Endothelial cell (in vitro differentiated cells): ENCODE measurements around the gene COL11A1. TPM values are rescaled to one million over a fixed set of nuclear protein-coding genes. Genes with fewer than 3 reads are reported as not detected.

Experiments
- DNase-seq: peaks from one replicate; pipeline ENCODE4 v3.0.0; 2021; ENCODE audit warnings: low spot score
- H3K27ac Mint-ChIP-seq: one replicate; pipeline ENCODE4 v1.8.0; 2021; ENCODE audit warnings: mixed read lengths, inconsistent platforms; ENCODE audit not compliant: unreplicated experiment
- H3K27me3 Mint-ChIP-seq: one replicate; pipeline ENCODE4 v1.8.0; 2021; ENCODE audit warnings: mild to moderate bottlenecking, moderate library complexity, mixed read lengths, inconsistent platforms; ENCODE audit not compliant: unreplicated experiment
- H3K36me3 Mint-ChIP-seq: one replicate; pipeline ENCODE4 v1.8.0; 2021; ENCODE audit warnings: mild to moderate bottlenecking, low read depth, mixed read lengths, inconsistent platforms; ENCODE audit not compliant: unreplicated experiment
- H3K4me1 Mint-ChIP-seq: one replicate; pipeline ENCODE4 v1.8.0; 2021; ENCODE audit warnings: mild to moderate bottlenecking, mixed read lengths, inconsistent platforms; ENCODE audit not compliant: unreplicated experiment
- H3K4me3 Mint-ChIP-seq: one replicate; pipeline ENCODE4 v1.8.0; 2021; ENCODE audit warnings: mild to moderate bottlenecking, mixed read lengths, inconsistent platforms; ENCODE audit not compliant: unreplicated experiment
- H3K9me3 Mint-ChIP-seq: one replicate; pipeline ENCODE4 v1.8.0; 2021; ENCODE audit warnings: mixed read lengths, inconsistent platforms; ENCODE audit not compliant: unreplicated experiment
- CTCF ChIP-seq: fragments of 200-600 bp; sonication (generic); IDR thresholded peaks from one replicate; pipeline ENCODE4 v1.5.0; 2021; ENCODE audit warnings: antibody characterized with exemption; ENCODE audit not compliant: unreplicated experiment
- total RNA-seq: library from RNA; stranded (reverse); fragmentation: NEBNext Ultra II Directional; extraction: Animal tissue kit (Norgen Biotek cat#: 25700); gene quantifications from one replicate; pipeline ENCODE4 v1.2.1, GENCODE V29; 2021; ENCODE audit not compliant: unreplicated experiment

The COL11A1 gene
- total RNA-seq, 1 donor from 2014 or later = 9.2 TPM

- no peak overlapping the region for H3K4me3 Mint-ChIP-seq
- no peaks in the 10 kb centered on the region for H3K27me3 Mint-ChIP-seq
- no peak overlapping the region for H3K27ac Mint-ChIP-seq
- H3K4me1 Mint-ChIP-seq = no peaks in the 10 kb centered on the region
- no peaks in the 10 kb centered on the region for H3K9me3 Mint-ChIP-seq
- DNase-seq = no peak
- H3K36me3 Mint-ChIP-seq = no peaks in the 10 kb centered on the region
- TF ChIP-seq CTCF = no peak
These were observed 106.3 kb downstream of the COL11A1 start for GRCh38 chr1:103002005-103002404.

- H3K27me3 Mint-ChIP-seq = no peaks in the 10 kb centered on the region
- no peak for DNase-seq
- no peaks in the 10 kb centered on the region for H3K36me3 Mint-ChIP-seq
- H3K9me3 Mint-ChIP-seq = no peaks in the 10 kb centered on the region
- H3K4me3 Mint-ChIP-seq = no peak overlapping the region
- H3K27ac Mint-ChIP-seq = no peak overlapping the region
- H3K4me1 Mint-ChIP-seq = no peaks in the 10 kb centered on the region
- TF ChIP-seq CTCF = no peak
These were observed 129.4 kb downstream of the COL11A1 start for GRCh38 chr1:102978874-102979273.

- H3K9me3 Mint-ChIP-seq = no peaks in the 10 kb centered on the region
- H3K4me3 Mint-ChIP-seq = no peak overlapping the region
- no peak for TF ChIP-seq CTCF
- no peaks in the 10 kb centered on the region for H3K4me1 Mint-ChIP-seq
- no peaks in the 10 kb centered on the region for H3K27me3 Mint-ChIP-seq
- no peak overlapping the region for H3K27ac Mint-ChIP-seq
- no peaks in the 10 kb centered on the region for H3K36me3 Mint-ChIP-seq
- DNase-seq = no peak
These were observed 131.0 kb downstream of the COL11A1 start for GRCh38 chr1:102977292-102977691.

GRCh38 chr1:102970496-102971078 lies 137.7 kb downstream of the COL11A1 start:
- TF ChIP-seq CTCF = peak; percentile 87
- Mint-ChIP-seq H3K36me3 (no peaks in the 10 kb centered on the region), H3K4me1 (no peaks in the 10 kb centered on the region), H3K27me3 (no peaks in the 10 kb centered on the region), H3K4me3 (no peak overlapping the region), H3K9me3 (no peaks in the 10 kb centered on the region), H3K27ac (no peak overlapping the region)
- DNase-seq = peak; percentile 24

GRCh38 chr1:102967786-102968185 lies 140.5 kb downstream of the COL11A1 start:
- Mint-ChIP-seq H3K27me3 (no peaks in the 10 kb centered on the region), H3K4me3 (no peak overlapping the region), H3K9me3 (no peaks in the 10 kb centered on the region), H3K36me3 (no peaks in the 10 kb centered on the region), H3K4me1 (no peaks in the 10 kb centered on the region), H3K27ac (no peak overlapping the region)
- no peak for TF ChIP-seq CTCF
- DNase-seq = no peak
